DND-41 (cell line): ENCODE results near the gene EFHC1.
A peak's percentile ranks its signal among the peaks of the same experiment; 100 is the strongest.

ENCODE experiments used
- ATAC-seq: fragments of 200-7000 bp; cut with Tn5 transposase; 3 replicates; pipeline ENCODE4 v1.9.1; 2021; ENCODE audit warnings: low read depth; ENCODE audit not compliant: insufficient read depth
- DNase-seq: peaks from one replicate; pipeline ENCODE4 v3.0.0-alpha.2; 2020
- H2AFZ ChIP-seq: 2 replicates; pipeline ENCODE4 v1.6.0; 2012; ENCODE audit warnings: low read depth, low read length
- H3K27ac ChIP-seq: 2 replicates; pipeline ENCODE4 v1.5.1; 2012; ENCODE audit warnings: low read length, inconsistent platforms
- H3K27me3 ChIP-seq: fragments of 200-600 bp; sonication (generic); 2 replicates; pipeline ENCODE4 v1.6.0; 2012; ENCODE audit warnings: low read length, mild to moderate bottlenecking, inconsistent platforms; ENCODE audit not compliant: insufficient read depth, poor library complexity
- H3K36me3 ChIP-seq: 2 replicates; pipeline ENCODE4 v1.5.1; 2012; ENCODE audit warnings: low read length, inconsistent platforms; ENCODE audit not compliant: insufficient read depth
- H3K4me1 ChIP-seq: 2 replicates; pipeline ENCODE4 v1.5.1; 2012; ENCODE audit warnings: mild to moderate bottlenecking, low read length; ENCODE audit not compliant: insufficient read depth
- H3K4me2 ChIP-seq: 2 replicates; pipeline ENCODE4 v1.6.0; 2012; ENCODE audit warnings: mild to moderate bottlenecking, moderate library complexity, low read length, inconsistent platforms; ENCODE audit not compliant: insufficient read depth
- H3K4me3 ChIP-seq, 2 experiments: fragments of 200-600 bp in 1 of 2; shearing (Covaris generic) in 1 of 2; 2 replicates each; pipeline ENCODE4 v1.5.1; 2012 to 2016; ENCODE audit warnings: inconsistent platforms in 2 of 2, low read length in 2 of 2, mild to moderate bottlenecking in 2 of 2, low read depth in 1 of 2, moderate library complexity in 1 of 2
- H3K79me2 ChIP-seq: 2 replicates; pipeline ENCODE4 v1.6.0; 2012; ENCODE audit warnings: low read length, inconsistent platforms; ENCODE audit not compliant: insufficient read depth
- H3K9ac ChIP-seq: 2 replicates; pipeline ENCODE4 v1.6.0; 2012; ENCODE audit warnings: low read depth, mild to moderate bottlenecking, inconsistent platforms, low read length, moderate library complexity
- H3K9me3 ChIP-seq: 2 replicates; pipeline ENCODE4 v1.5.1; 2012; ENCODE audit warnings: low read length, moderate library complexity, mild to moderate bottlenecking, inconsistent platforms; ENCODE audit not compliant: insufficient read depth, severe bottlenecking
- H4K20me1 ChIP-seq: 2 replicates; pipeline ENCODE4 v1.6.0; 2012; ENCODE audit warnings: low read length; ENCODE audit not compliant: insufficient read depth
- EZH2 ChIP-seq: IDR thresholded peaks from 3 replicates; pipeline ENCODE4 v1.6.1; 2012; ENCODE audit warnings: borderline replicate concordance, low read depth, mild to moderate bottlenecking, moderate library complexity, low read length, inconsistent platforms; ENCODE audit not compliant: severe bottlenecking
- TF ChIP-seq, protein P1 (sequence below): IDR thresholded peaks from 2 replicates; pipeline ENCODE4 v1.5.1; 2012; ENCODE audit warnings: borderline replicate concordance, low read length, moderate library complexity, mild to moderate bottlenecking; ENCODE audit not compliant: poor library complexity, severe bottlenecking; ENCODE audit errors: extremely low read depth

The EFHC1 gene

DNA sequence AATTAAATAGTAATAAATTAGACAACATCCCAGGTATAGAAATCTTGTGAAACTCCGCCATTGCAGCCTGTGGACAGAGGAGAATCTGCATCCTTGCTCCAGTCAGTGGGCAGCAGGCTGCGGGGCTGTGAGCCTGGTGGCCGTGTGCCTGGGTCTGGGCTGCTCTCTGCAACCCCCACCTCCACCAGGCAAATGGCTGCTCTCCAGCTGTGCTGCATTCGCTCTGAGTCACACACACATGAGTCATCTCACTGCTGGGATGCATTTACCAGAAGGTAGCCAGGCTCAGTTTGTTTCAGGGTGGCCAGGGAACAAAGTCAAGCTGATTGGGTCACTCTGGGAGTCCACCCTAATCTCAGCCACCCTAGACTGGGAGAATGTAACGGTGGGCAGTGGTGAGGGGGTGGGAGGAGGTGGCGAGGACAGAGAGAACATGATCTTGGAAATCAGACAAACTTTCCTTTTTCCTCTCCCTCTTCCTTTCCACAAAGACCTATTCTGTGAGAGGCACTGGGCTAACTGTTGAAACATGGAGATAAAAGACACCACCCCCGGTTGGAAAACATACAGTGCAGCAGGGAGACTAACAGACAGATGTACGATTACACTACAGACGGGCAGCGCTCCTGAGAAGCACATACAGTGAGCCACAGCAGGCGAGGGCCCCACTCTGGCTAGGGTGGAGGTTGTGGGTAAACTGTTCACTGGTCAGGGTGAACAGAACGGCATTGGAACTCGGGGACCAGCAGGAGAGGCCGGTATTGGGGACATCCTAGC is 97.5 kb downstream of the EFHC1 start:
- H3K9ac ChIP-seq: no peak overlapping the region
- no peak for DNase-seq

DNA sequence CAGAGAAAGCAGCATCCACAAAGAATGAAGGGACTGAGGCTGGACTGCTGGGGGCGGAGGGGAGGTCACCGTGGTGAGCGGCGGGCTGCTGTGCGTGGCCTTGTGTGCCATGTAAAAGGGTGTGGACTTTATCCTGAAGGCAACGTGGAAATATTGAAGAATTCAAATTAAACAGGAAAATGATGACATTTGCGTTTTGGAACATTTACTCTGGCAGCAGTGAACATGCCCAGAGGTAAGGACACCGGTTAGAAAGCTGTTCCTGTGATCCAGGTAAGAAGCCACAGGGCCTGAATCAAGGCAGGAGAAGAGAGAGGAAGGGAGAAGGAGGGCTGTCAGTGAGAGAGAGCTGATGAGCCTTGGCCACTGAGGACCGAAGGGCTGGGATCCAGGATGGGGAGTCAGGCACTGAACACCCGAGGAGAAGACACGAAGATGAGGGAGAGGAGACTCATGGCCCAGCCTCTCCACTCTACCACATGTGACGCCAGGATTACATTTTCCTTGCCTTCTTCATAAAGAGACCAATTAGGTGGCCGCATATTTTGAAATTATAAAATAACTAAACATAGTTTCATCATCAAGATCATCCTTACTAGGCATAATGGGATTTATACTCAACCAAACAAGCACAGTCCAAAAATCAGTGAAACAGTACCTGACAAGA is 98.3 kb downstream of the EFHC1 start:
- peaks cover 11% of the 10 kb centered on the region for H3K4me1 ChIP-seq
- no peaks in the 10 kb centered on the region for H3K27me3 ChIP-seq
- DNase-seq: no peak
- H3K36me3 ChIP-seq: peaks cover 43% of the 10 kb centered on the region
- H2AFZ ChIP-seq: no peak overlapping the region
- H3K27ac ChIP-seq: no peak overlapping the region; the same call in 1 of the 2 replicates
- H3K79me2 ChIP-seq: peaks cover 2% of the 10 kb centered on the region
- no peaks in the 10 kb centered on the region for H3K9me3 ChIP-seq
- ATAC-seq: no peak
- H4K20me1 ChIP-seq: 0 out of 2 replicates have a peak, but pooled peaks cover 3% of the 10 kb centered on the region
- no peak overlapping the region for H3K9ac ChIP-seq
- no peak overlapping the region for H3K4me2 ChIP-seq
- no peak for TF ChIP-seq EZH2
- TF ChIP-seq, protein P1, sequence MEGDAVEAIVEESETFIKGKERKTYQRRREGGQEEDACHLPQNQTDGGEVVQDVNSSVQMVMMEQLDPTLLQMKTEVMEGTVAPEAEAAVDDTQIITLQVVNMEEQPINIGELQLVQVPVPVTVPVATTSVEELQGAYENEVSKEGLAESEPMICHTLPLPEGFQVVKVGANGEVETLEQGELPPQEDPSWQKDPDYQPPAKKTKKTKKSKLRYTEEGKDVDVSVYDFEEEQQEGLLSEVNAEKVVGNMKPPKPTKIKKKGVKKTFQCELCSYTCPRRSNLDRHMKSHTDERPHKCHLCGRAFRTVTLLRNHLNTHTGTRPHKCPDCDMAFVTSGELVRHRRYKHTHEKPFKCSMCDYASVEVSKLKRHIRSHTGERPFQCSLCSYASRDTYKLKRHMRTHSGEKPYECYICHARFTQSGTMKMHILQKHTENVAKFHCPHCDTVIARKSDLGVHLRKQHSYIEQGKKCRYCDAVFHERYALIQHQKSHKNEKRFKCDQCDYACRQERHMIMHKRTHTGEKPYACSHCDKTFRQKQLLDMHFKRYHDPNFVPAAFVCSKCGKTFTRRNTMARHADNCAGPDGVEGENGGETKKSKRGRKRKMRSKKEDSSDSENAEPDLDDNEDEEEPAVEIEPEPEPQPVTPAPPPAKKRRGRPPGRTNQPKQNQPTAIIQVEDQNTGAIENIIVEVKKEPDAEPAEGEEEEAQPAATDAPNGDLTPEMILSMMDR: no peak
- no peak overlapping the region for H3K4me3 ChIP-seq

More for the DNA sequence above, 97.5 kb downstream of the EFHC1 start:
- Histone ChIP-seq H3K4me1 (peaks cover 4% of the 10 kb centered on the region), H3K36me3 (peaks cover 46% of the 10 kb centered on the region), H3K4me2 (no peak overlapping the region), H3K9me3 (no peaks in the 10 kb centered on the region), H2AFZ (no peak overlapping the region), H3K4me3 (no peak overlapping the region), H4K20me1 (0 out of 2 replicates have a peak, but pooled peaks cover 3% of the 10 kb centered on the region), H3K27ac (peak overlapping the region; percentile 43), H3K27me3 (no peaks in the 10 kb centered on the region), H3K79me2 (peaks cover 2% of the 10 kb centered on the region)
- TF ChIP-seq, protein P1: no peak
- TF ChIP-seq EZH2: no peak
- peak; percentile 68 for ATAC-seq

DNA sequence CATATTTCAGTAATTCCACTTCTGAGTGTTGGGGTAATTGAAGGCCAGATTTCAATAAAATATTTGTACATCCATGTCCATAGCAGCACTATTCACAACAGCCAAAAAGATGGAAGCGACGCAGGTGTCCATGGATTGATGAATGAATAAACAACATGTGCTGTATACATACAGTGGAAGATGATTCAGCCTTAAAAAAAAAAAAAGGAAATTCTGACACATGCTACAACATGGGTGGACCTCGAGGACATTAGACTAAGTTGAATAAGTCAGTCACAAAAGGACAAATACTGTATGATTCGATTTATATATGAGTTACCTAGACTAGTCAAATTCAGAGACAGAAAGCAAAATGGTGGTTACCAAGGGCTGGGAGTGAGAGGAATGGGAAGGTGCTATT is 99.5 kb downstream of the EFHC1 start:
- no peak overlapping the region for H2AFZ ChIP-seq
- H3K9ac ChIP-seq: no peak overlapping the region
- H3K27me3 ChIP-seq: no peaks in the 10 kb centered on the region
- ATAC-seq: no peak
- H3K36me3 ChIP-seq: peaks cover 33% of the 10 kb centered on the region
- no peak overlapping the region for H3K27ac ChIP-seq
- H4K20me1 ChIP-seq: 0 out of 2 replicates have a peak, but pooled peaks cover 3% of the 10 kb centered on the region
- H3K4me3 ChIP-seq: no peak overlapping the region
- H3K79me2 ChIP-seq: peaks cover 2% of the 10 kb centered on the region
- H3K9me3 ChIP-seq: no peaks in the 10 kb centered on the region
- no peak for DNase-seq
- TF ChIP-seq EZH2: no peak
- TF ChIP-seq, protein P1: no peak
- peaks cover 23% of the 10 kb centered on the region for H3K4me1 ChIP-seq
- no peak overlapping the region for H3K4me2 ChIP-seq
